Heart left ventricle (tissue), 13 donors: ENCODE measurements around the gene ASXL1.

ENCODE experiments used
- CTCF ChIP-seq, 12 donors: fragments of 200-600 bp; sonication (generic) in 4 of 12; IDR thresholded peaks; one replicate each; pipeline versions ENCODE4 v1.5.0 to v1.8.0; 2018 to 2022; ENCODE audit warnings: antibody characterized with exemption in 12 of 12, mild to moderate bottlenecking in 5 of 12
- POLR2A ChIP-seq, 2 donors: fragments of 450-650 bp; IDR thresholded peaks; one replicate each; pipeline ENCODE4 v1.6.1; 2017; ENCODE audit warnings: antibody characterized with exemption in 2 of 2, mild to moderate bottlenecking in 2 of 2, moderate library complexity in 2 of 2
- donor health status: ischemic (EF 13 %, LVEDD 7.1; RV severe dilation, severe dysfunction).
- donor health status: DM: no; HTN: yes; CAD: no.
- donor health status: DM: no; HTN: no; CAD: no.
- donor health status: ischemic (EF 25% LVEDD 6.9; RV normal size, moderate dysfunction).
- donor health status: ischemic (EF 25% LVEDD 5.7; RV mildly dilated, moderate dysfunction).
- donor health status: ischemic (EF 35%, LVEDD 5.7; RV mildly dilated, moderate dysfunction).
- donor health status: nonischemic (EF 11% LVEDD 7.7; RV severe dilation, severe dysfunction).
- donor health status: DM: yes; HTN: yes; CAD: no.
- donor health status: PGD.
- donor health status: ischemic (EF 29% LVEDD 5.4; RV normal size, mild dysfunction).
- donor health status: nonischemic (EF 23%, LVEDD 6.1; RV moderate dilation, normal function).

GRCh38 chr20:32386091-32386490, 28.0 kb downstream of the ASXL1 start:
- no peak for TF ChIP-seq CTCF (IDR thresholded peaks at IDR 0.05)
- TF ChIP-seq POLR2A (IDR thresholded peaks at IDR 0.05): no peak
